Stimulated activated CD8-positive, alpha-beta memory T cell treated with anti-CD3 and anti-CD28 coated beads, Interleukin-7, amount 100 ng/mL, for 24 hours (primary cell): Measurements from ENCODE around the gene CFAP157.

Experiments used
- DNase-seq: peaks from one replicate; pipeline ENCODE4 v3.0.0-alpha.2; 2020; ENCODE audit warnings: low read depth

CFAP157 gene

GRCh38 chr9:127762111-127762676 is 55.4 kb downstream of the CFAP157 start:
- DNase-seq: no peak

GRCh38 chr9:127763918-127764384 is 57.2 kb downstream of the CFAP157 start:
- DNase-seq: no peak

GRCh38 chr9:127765418-127765817 is 58.6 kb downstream of the CFAP157 start:
- no peak for DNase-seq
